Activated naive CD8-positive, alpha-beta T cell treated with anti-CD3 and anti-CD28 coated beads, Interleukin-2, amount 50 U/mL, for 16 hours (primary cell): ENCODE data around the gene DNAJC16.

ENCODE experiments used
- DNase-seq: peaks from one replicate; pipeline ENCODE4 v3.0.0-alpha.2; 2020; ENCODE audit warnings: low read depth, low spot score

DNAJC16 gene

DNA sequence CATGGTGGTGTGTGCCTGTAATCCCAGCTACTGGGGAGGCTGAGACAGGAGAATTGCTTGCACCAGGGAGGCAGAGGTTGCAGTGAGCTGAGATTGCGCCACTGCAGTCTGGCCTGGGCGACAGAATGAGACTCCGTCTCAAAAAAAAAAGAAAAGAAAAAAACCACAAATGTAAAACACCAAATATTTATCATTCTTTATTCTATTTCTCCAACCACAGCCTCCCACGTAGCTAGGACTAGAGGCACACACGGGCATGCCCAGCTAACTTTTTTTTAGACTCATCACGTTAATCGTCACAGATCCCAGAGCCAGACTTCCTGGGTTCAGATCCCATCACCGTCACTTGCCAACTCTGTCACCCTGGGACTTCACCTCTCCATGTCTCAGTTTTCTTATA, 13.5 kb downstream of the DNAJC16 start:
- no peak for DNase-seq

DNA sequence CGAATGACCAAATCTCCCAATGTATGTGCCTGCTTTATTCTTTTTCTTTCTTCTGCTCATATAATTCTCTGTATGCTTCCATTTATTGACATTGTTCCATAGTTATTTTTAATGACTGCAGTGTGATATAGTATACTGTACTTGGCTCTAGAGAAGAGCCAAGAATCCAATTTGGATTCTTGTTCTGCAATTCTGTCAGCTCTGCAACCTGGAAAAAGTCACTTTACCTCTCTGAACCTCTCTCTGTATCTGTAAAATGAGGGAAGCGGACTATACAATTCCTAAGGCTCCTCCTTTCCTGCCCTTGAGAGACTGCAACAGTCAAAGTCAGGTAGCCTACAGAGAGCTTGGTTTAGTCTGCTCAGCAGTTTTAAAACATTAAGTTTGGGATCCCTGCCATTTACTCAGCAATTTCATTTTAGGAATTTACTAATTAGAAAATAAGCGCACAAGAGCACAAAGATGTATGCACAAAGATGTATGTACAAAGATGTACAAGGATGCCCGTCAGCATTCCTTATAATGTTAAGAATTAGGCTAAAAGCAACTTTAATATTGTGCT, 14.7 kb downstream of the DNAJC16 start:
- DNase-seq, result no peak

DNA sequence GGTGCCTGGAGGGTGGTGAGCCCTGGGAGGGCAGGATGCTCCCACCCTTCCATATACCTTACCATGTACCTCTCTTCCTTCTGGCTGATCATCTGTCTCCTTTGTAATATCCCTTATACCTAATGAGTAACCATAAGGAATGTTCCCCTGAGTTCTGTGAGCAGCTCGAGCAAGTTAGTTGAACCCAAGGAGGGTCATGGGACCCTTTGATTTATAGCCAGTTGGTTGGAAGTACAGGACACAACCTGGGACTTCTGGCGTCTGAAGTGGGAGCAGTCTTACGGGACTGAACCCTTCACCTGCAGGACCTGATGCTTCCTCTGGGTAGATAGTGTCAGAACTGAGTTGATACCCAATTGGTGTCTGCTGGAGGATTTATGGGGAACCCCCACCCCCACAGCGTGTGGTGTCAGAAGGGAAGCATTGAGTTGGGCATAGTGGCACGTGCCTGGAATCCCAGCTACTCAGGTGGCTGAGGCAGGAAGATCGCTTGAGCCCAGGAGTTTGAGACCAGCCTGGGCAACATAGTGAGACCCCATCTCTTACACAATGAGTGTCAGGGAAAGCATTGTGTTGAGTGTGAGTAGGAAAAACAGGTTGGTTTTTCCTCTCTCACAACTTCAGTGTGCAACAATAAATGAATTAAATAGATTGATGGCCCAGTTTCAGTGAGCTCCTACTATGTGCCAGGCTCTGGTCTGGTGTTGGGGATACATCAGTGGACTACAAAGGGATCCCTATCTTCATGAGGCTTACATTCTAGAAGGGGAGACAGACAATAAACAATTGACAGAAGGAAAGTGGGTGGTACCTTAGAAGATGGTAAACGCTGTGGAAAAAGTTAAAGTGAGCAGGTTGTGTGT, 16.0 kb downstream of the DNAJC16 start:
- DNase-seq, result no peak

DNA sequence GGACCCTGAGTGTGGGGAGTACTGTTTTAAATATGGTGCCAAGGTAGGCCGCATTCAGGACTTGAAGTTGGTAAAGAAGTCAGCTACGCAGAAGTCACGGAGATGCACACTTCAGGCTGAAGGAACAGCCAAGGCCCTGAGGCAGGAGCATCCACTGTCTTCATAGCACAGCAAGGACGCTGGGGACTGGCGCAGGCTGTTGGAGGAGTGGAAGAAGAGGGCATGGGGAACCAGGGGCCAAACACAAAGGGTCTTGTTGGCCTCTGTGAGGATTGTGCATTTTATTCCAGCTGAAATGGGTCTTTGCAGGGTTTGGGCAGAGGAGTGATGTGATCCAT, 16.6 kb downstream of the DNAJC16 start:
- no peak for DNase-seq

DNA sequence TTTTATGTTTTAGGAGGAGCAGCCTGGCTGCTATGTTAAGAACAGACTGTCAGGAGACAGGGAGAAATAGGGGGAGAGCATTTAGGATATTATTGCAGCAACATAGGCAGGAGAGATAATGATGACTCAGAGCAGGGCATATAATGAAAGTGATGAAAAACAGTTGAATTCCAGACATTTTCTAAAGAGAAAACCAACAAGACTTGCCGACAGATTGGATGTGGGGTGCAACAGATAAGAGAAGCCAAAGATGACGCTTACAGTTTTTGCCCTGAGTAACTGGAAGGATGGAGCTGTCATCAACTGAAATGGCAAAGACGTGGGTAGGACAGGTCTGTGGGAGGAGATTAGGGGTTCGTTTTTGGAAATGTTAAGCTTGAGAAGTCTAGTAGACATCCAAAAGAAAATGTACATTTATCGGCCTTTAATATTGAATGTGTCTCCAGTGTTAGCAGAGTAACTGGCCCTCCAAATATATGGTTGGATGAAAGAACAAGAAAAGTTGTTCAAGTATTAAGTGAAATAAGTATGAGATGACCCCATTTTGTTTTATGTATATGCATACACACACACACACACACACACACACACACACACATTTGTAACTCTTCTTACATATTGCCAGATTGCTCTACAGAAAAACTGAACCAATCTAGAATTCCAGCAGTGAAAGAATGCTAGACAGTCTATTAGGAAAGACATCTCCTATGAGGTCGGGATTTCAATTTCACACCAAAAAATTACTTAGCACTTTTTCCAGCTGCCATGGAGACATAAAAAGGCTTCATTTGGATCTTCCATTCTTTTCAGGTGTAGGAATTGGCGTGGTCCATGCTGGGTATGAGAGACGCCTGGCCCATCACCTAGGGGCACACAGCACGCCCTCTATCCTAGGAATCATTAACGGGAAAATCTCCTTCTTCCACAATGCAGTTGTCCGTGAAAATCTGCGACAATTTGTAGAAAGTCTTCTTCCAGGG, 17.2 kb downstream of the DNAJC16 start:
- no peak for DNase-seq

DNA sequence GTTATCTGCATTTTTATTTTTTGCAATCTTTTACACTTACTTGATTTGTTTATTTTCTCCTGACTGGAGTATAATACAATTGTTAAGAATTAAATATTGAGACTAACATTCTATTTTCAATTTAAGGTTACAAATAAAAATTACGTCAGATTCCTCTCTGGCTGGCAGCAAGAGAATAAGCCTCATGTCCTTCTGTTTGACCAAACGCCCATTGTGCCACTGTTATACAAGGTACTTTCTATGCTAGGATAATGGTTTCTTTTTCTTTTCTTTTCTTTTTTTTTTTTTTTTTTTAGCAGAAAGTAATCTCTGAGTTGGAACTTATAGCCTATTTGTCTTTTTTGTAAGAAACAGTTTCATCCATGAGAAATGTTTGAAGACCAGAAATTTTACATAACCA, 20.0 kb downstream of the DNAJC16 start:
- no peak for DNase-seq

DNA sequence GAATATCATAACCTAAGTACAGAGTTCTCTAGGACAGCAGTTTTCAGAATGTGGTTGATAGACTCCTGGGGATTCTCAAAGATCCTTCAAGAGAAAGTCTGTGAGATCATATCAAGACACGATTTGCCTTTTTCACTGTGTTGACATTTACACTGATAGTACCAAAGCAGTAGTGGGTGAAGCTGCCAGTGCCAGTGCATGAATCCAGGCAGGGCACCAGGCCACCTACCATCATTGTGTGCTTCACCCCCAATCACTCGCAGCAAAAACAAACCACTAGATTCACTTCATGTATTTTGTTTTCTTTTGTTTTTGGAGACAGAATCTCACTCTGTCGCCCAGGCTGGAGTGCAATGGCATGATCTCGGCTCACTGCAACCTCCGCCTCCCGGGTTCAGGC, 23.9 kb downstream of the DNAJC16 start:
- DNase-seq, result no peak

DNA sequence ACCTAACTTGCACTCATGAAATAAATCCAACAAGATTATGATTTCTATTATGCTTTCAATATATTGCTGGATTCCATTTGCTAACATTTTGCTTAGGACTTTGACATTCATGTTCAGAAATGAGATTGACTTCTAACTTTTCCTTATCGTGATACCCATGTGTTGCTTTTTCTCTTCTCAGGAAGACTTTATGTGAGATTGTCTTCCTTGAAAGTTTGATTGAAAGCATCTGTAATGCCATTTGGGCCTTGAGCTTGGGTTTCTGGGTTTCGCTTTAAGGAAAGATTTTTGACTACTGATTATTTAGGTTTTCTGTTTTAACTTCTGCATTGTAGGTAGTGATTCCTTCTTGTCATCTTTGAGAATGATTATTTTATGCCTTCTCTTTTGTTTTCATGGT, 30.4 kb downstream of the DNAJC16 start:
- no peak for DNase-seq

DNA sequence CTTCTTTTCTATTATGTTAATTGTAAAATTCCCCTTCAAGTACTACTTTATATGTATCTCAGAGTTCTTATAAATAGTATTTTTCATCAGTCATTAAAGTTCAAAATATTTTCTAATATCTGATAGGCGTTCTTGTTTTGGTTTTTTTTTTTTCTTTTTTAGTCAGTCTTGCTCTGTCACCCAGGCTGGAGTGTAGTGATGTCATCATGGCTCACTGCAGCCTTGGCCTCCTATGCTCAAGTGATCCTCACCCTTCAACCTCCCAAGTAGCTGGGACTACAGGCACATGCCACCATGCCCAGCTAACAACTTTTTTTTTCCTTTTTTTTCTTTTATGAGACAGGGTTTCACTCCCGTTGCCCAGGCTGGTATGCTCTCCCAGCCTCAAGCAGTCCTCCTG, 30.9 kb downstream of the DNAJC16 start:
- no peak for DNase-seq

DNA sequence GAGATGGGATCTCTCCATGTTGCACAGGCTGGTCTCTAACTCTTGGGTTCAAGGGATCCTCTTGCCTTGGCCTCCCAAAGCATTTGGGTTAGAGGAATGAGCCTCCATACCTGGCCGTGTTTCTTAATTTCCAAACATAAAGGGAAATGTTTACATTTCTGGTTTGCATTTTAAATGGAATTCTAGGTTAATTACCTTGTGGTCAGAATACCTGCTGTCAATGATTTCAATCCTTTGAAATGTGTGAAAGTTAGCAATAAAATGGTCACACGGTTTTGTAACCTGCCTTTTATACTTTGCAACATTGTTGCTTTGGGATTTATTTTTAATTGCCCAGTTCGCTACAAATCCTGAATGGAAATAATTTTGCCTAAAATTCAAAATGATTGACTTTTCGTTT, 31.9 kb downstream of the DNAJC16 start:
- no peak for DNase-seq

DNA sequence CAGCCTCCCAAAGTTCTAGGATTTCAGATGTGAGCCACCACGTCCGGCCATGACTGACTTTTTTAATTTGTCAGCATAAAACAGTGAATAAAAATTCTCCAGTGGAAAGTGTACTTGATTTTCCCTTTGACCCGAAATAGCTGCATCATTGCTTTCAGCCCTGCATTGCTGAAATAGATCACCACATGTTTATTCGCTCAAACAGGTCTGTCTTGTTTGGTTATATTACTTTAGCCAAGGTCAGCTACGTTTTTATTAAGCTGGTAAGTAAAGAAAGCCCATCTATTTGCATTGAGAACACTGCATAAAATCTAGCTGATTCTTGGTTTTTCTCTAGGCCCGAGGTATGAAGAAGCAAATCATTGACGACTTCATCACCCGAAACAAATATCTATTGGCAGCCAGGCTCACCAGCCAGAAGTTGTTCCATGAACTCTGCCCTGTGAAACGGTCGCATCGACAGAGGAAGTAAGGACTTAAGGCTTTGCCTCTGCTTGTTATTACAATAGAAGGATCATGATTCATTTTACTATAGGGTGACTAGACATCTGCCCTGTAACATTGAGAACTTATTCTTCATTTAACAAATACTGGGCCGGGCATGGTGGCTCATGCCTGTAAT, 32.7 kb downstream of the DNAJC16 start:
- no peak for DNase-seq

DNA sequence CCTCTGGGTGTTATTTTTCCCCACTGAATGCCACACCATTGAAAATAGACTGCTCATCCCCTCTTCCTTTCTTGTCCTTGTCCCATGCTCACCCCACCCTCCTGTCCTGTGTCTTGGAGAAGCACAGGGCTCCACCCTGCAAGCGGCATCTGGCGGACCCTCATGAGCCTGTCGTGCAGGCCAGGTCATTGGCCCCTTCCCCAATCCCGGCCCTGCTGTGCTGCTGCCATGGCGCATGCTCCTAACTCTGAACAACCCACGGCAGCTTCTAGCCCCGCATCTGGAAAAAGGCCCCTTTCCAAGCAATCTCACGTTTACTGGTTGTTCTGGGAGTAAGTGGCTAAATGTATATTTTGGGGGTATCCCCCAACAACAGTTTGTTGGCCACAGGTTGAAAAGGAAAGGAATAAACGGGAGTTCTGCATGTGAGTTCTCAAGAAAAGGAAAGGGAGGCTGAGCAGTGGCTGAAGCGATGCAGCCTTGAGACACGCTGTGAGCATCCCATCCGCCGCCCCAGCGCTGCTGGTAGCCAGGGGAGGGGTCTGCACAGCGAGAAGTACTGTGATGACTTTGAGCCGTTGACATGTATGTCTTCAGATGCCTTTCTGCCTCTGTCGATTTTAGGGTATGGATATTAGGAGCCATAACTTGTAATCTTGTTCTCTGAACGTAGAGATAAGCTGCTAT, 41.9 kb downstream of the DNAJC16 start:
- no peak for DNase-seq

DNA sequence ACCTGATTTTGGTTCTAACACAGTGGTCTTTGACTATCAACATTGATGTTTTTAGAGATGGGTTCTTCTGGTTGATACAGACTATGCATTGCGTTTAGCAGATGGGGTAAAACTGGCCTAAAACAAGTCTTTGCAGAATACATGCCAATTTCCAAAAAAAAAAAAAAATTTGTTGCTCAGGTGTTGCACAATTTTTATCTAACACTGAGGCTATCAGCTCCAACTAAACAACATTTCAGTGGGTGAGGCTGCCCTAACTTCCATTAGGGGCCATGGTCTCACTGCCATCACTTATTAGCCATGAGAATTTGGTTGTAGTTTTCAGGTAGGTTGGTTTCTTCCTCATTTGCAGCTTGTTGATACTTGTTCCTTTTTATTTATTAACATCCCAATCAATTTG, 44.2 kb downstream of the DNAJC16 start:
- DNase-seq, result no peak

DNA sequence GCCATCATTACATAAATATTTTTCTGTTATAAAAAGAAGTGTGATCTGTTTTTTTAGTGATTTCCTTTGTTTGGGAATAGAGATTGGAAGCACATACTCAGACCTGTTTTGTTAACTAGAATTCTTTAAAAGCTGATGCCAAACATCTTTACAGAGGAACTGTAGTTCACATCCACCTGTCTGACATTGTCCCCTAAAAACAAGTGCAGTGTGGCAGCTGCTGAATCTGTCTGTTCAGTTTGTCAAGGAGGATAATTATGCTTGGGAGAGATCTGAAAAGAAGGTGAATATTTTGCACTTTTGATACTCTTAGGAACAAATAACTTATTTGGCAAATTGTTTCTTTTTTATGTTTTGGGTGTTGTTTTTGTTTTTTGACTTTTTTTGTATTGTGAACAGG, 44.6 kb downstream of the DNAJC16 start:
- no peak for DNase-seq

DNA sequence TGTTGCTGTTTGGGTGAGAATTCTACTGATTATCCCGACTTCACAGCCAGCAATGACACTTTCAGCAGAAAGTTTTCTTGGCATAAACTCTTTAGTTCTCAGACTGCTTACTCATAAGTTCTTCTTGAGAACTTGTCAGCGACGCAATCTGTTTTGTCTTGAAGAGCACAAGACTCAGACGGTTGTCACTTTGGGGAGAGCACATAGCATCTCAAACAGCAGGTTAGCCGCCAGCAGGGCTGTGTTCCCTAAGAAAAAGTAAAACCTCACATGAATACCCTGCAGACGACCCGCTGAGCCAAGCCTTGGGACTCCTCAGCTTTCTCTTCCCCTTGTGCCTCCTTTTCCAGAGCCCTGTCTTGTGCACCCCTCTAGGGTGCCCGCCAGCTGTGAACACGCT, 46.8 kb downstream of the DNAJC16 start:
- no peak for DNase-seq

DNA sequence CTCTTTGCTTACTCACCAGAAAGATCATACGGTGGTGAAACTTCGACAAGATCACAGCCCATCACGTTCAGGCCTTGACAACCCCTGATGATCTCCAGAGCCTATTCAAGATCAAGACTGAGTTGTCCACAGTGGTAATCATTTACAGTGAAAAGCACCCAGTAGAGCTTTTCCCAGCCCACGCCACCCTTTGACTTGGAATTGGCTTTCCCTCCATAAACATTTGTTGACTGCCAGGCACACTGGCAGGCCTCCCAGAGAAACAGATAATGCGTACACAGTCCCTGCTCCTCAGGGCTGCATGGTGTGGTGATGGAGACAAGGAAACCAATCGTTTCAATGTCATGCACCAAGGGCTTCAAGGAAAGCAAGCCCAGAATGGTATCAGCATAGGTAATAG, 48.1 kb downstream of the DNAJC16 start:
- DNase-seq, result no peak

DNA sequence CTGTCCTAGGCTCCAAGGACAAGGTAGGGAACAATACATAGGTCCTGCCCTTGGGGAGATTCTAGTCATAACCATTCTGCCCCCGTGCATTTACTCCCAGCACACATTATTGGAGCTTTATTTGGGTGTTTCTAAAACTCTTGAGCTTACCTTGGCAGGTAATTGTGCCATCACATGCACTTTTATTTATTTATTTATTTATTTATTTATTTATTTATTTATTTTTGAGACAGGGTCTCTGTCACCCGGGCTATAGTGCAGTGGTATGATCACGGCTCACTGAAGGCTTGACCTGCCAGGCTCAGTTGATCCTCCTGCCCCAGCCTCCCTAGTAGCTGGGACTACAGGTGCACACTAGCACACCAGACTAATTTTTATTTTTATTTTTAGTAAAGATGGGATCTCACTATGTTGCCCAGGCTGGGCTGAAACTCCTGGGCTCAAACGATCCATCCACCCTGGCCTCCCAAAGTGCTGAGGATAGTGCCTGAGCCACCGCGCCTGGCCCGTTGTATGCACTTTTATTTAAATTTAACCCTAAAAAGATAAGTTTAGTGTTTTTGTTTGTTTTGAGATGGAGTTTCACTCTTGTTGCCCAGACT, 49.0 kb downstream of the DNAJC16 start:
- no peak for DNase-seq

DNA sequence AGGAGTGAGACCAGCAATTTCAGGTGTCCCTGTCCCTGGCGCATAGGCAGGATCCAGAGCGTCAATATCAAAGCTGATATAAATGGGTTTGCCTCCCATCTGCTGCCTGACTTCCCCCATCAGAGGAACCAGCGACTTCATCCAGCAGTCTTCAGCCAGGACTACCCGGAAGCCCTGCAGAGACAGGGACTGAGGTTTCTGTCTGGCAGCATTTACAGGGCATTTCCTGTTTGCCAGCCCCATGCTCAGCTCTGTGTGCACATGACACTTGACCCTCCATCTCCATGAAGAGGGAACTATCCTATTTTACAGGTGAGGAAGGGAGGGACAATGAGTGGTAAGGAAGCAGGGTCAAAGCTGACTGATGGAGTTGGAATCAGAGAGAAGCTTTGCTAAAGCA, 51.0 kb downstream of the DNAJC16 start:
- no peak for DNase-seq

DNA sequence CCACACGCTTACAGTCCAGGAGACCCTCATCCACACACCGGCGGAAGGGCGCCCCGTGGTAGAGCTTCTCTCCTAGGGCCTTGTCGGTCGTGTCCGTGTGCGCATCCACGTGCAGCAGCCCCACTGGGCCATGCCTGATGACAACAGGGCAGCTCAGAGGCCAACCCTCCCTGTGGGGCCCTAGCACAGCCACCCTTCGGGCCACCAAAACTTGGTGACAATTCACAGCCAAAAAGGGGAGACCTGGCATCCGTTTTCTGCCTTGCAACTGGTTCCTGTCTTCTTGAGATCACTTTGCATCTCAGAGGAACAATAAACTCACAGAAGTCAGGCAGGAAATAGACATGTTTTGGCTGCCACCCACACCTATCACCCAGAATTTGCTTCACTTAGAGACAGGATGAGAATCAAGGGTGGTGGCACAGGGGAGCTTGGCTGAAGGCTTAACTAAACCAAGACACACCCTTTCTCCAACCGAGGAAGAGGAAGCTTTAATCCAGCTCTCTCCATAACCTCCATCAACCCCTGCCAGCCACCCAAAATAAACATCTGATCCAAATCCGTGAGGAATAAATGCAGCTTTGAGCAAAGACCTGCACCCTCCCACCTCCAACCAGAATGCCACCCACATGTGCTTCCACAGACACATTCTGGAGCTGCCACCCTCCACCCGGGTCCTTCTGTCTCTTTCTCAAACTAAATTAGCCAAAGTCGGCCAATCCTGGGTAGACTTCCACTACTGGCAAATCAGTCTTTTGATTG, 52.5 kb downstream of the DNAJC16 start:
- DNase-seq, result no peak

DNA sequence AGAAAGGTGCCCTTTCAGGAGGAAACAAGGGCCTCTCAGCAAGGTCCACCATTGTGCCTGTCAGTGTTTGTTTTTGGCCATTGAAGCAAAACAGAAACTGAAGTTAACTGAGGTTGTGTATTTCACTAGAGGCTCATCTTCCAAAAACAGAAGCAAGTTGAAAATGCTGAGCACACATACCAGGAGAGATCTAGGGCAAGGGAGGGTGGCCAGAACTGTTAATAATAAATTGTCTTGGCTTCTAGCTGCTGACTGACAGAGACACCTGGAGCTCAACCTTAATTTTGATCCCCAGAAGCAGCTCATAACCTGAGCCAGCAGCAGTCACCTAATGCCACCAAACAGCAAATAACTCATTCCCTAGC, 53.0 kb downstream of the DNAJC16 start:
- no peak for DNase-seq
